K562 (cell line): ENCODE results near the gene CD300LG. TPM values are rescaled to one million over a fixed set of nuclear protein-coding genes. Genes with fewer than 3 reads are reported as not detected.

ENCODE experiments used
- ATAC-seq: fragments of 200-7000 bp; cut with Tn5 transposase; 3 replicates; pipeline ENCODE4 v1.9.1; 2020; ENCODE audit warnings: moderate library complexity
- BruUV-seq: library from RNA; stranded (reverse); fragments of 400-500 nt; replicated peaks from 2 replicates; lab custom pipeline; 2021; lab: Mats Ljungman, UMichigan
- CTCF ChIA-PET: fragments of 300-600 bp; formaldehyde crosslinking; extraction: SDS; loops from one replicate; lab custom pipeline; 2021; ENCODE audit warnings: low intra/inter-chr PET ratio; lab: Yijun Ruan, JAX
- POLR2A ChIA-PET: fragments of 300-600, 350-650 bp; sonication (Branson Sonifier 250); formaldehyde crosslinking; extraction: SDS; loops from one replicate; lab custom pipeline; 2021; ENCODE audit warnings: antibody characterized with exemption, inconsistent platforms; lab: Yijun Ruan, JAX
- DNase-seq, 4 experiments: peaks; one replicate each; pipeline versions ENCODE4 v3.0.0 to v3.0.0-alpha.2; 2011 to 2018; ENCODE audit warnings: low spot score in 3 of 4, mixed read lengths in 3 of 4; ENCODE audit errors: extremely low read depth in 1 of 4
- FAIRE-seq: peaks from 2 replicates; lab custom pipeline; 2011; peaks lifted over from hg19 to GRCh38; lab: Jason Lieb, UNC
- H2AFZ ChIP-seq: 2 replicates; pipeline ENCODE4 v1.6.0; 2011; ENCODE audit warnings: low read depth, low read length, control low read depth, inconsistent platforms
- H3K27ac ChIP-seq: fragments of 200-600 bp; 3 replicates; pipeline ENCODE4 v1.8.0; 2011; ENCODE audit warnings: low read depth, mild to moderate bottlenecking, control low read depth, inconsistent platforms, low read length, moderate library complexity, mixed read lengths; ENCODE audit errors: extremely low read depth
- H3K27me3 ChIP-seq, 2 experiments: fragments of 300-600 bp in 1 of 2; 2 replicates in 1 of 2; 3 replicates in 1 of 2; pipeline versions ENCODE4 v1.6.0 to v1.8.0; 2011; ENCODE audit warnings: inconsistent platforms in 2 of 2, low read length in 2 of 2, mild to moderate bottlenecking in 1 of 2, mixed read lengths in 1 of 2, moderate library complexity in 1 of 2; ENCODE audit not compliant: control insufficient read depth in 2 of 2, insufficient read depth in 2 of 2
- H3K36me3 ChIP-seq: fragments of 300-600 bp; 3 replicates; pipeline ENCODE4 v1.8.0; 2011; ENCODE audit warnings: mild to moderate bottlenecking, low read length, inconsistent platforms; ENCODE audit not compliant: control insufficient read depth, insufficient read depth
- H3K4me1 ChIP-seq, 2 experiments: fragments of 200-600 bp in 1 of 2; replicated peaks in 1 of 2; 2 replicates in 1 of 2; 3 replicates in 1 of 2; pipeline versions ENCODE4 v1.5.1 to v1.8.0; 2011; ENCODE audit warnings: inconsistent platforms in 2 of 2, low read length in 2 of 2, mild to moderate bottlenecking in 1 of 2, mixed read lengths in 1 of 2, moderate library complexity in 1 of 2; ENCODE audit not compliant: control insufficient read depth in 2 of 2, insufficient read depth in 2 of 2
- H3K4me2 ChIP-seq: 2 replicates; pipeline ENCODE4 v1.6.1; 2011; ENCODE audit warnings: low read length, control low read depth, inconsistent platforms, mixed read lengths; ENCODE audit not compliant: insufficient read depth
- H3K4me3 ChIP-seq: fragments of 200-600 bp; sonication (generic), shearing (Covaris generic); 2 replicates; pipeline ENCODE4 v1.5.1; 2016; ENCODE audit warnings: control low read depth, inconsistent platforms
- H3K79me2 ChIP-seq: fragments of 200-600 bp; 3 replicates; pipeline ENCODE4 v1.8.0; 2011; ENCODE audit warnings: low read length, inconsistent platforms; ENCODE audit not compliant: control insufficient read depth, insufficient read depth
- H3K9ac ChIP-seq, 2 experiments: 2 replicates each; pipeline versions ENCODE4 v1.6.0 to v1.6.1; 2011; ENCODE audit warnings: low read depth in 2 of 2, low read length in 2 of 2, control low read depth in 1 of 2, inconsistent platforms in 1 of 2, mild to moderate bottlenecking in 1 of 2, mixed read lengths in 1 of 2; ENCODE audit not compliant: insufficient read depth in 1 of 2
- H3K9me1 ChIP-seq: one replicate; pipeline ENCODE4 v1.6.0; 2011; ENCODE audit warnings: inconsistent platforms, mild to moderate bottlenecking, low read length, moderate library complexity; ENCODE audit not compliant: control insufficient read depth, insufficient read depth
- H3K9me3 ChIP-seq: replicated peaks from 2 replicates; pipeline ENCODE4 v1.5.1; 2011; ENCODE audit warnings: low read depth, low read length, inconsistent platforms; ENCODE audit not compliant: control insufficient read depth, insufficient read depth
- H4K20me1 ChIP-seq: replicated peaks from 2 replicates; pipeline ENCODE4 v1.6.1; 2011; ENCODE audit warnings: low read length, inconsistent platforms, mixed read lengths; ENCODE audit not compliant: control insufficient read depth, insufficient read depth
- FOXP1 ChIP-seq: sonication (generic); formaldehyde crosslinking; IDR thresholded peaks from 2 replicates; pipeline ENCODE4 v1.8.0; 2022; ENCODE audit warnings: mild to moderate bottlenecking, missing genetic modification reagents
- HDAC1 ChIP-seq, 2 experiments: fragments of 450-650 bp; IDR thresholded peaks; 2 replicates each; pipeline ENCODE4 v1.6.1; 2016 to 2017; ENCODE audit warnings: inconsistent platforms in 1 of 2, mild to moderate bottlenecking in 1 of 2, moderate library complexity in 1 of 2
- HNRNPLL ChIP-seq: fragments of 200-400 bp; formaldehyde crosslinking; IDR thresholded peaks from 2 replicates; pipeline ENCODE4 v1.6.1; 2017; ENCODE audit warnings: low read length, low read depth, mild to moderate bottlenecking; ENCODE audit not compliant: poor library complexity, severe bottlenecking
- NFATC3 ChIP-seq: fragments of 450-650 bp; IDR thresholded peaks from 2 replicates; pipeline ENCODE4 v1.6.1; 2017; ENCODE audit warnings: mild to moderate bottlenecking
- PHF8 ChIP-seq: fragments of 200-600 bp; sonication (generic); IDR thresholded peaks from 2 replicates; pipeline ENCODE4 v1.6.1; 2012; ENCODE audit warnings: mixed run types, mild to moderate bottlenecking, inconsistent platforms, low read length, moderate library complexity, borderline replicate concordance
- SAFB2 ChIP-seq: fragments of 200-400 bp; formaldehyde crosslinking; IDR thresholded peaks from 2 replicates; pipeline ENCODE4 v1.6.1; 2018; ENCODE audit warnings: borderline replicate concordance, low read length, low read depth, moderate library complexity; ENCODE audit not compliant: severe bottlenecking
- SRSF1 ChIP-seq: fragments of 200-400 bp; formaldehyde crosslinking; IDR thresholded peaks from 2 replicates; pipeline ENCODE4 v1.6.1; 2017; ENCODE audit warnings: mild to moderate bottlenecking, low read depth, low read length, moderate library complexity
- SRSF7 ChIP-seq: fragments of 200-400 bp; formaldehyde crosslinking; optimal IDR thresholded peaks from 2 replicates; pipeline ENCODE3; 2017; ENCODE audit warnings: mild to moderate bottlenecking, low read depth, low read length
- TOE1 ChIP-seq, 2 experiments: fragments of 450-650 bp in 1 of 2; sonication (generic) in 1 of 2; formaldehyde crosslinking in 1 of 2; IDR thresholded peaks; 2 replicates each; pipeline versions ENCODE4 v1.7.1 to v1.8.0; 2016 to 2022; ENCODE audit warnings: borderline replicate concordance in 2 of 2, mild to moderate bottlenecking in 2 of 2, antibody characterized with exemption in 1 of 2, inconsistent platforms in 1 of 2, low read depth in 1 of 2, missing genetic modification reagents in 1 of 2, moderate library complexity in 1 of 2
- ZNF77 ChIP-seq: fragments of 250-450 bp; sonication (Bioruptor Pico); IDR thresholded peaks from 2 replicates; pipeline ENCODE4 v1.5.0; 2020
- WGBS: fragments of 100-300 bp; shearing (Covaris generic); methylation state at CpG from one replicate; pipeline ENCODE4 v1.1.6; 2016; ENCODE audit warnings: low coverage, mixed read lengths; ENCODE audit not compliant: insufficient coverage; ENCODE audit errors: missing lambda C conversion rate; 5-methylcytosine and 5-hydroxymethylcytosine counted together
- in situ Hi-C: fragments of 300-500 bp; cut with MboI; formaldehyde crosslinking; loops from 4 replicates; pipeline ENCODE4 v1.15.0; 2018; ENCODE audit warnings: inconsistent platforms, mixed read lengths
- intact Hi-C: fragments of 100-400 bp; cut with micrococcal nuclease; formaldehyde crosslinking; loops from 2 replicates; pipeline ENCODE4 v1.14.2; 2022
- polyA plus RNA-seq, 8 experiments: library from polyadenylated mRNA; depleted of rRNA in 4 of 8; stranded (reverse) in 5 of 8; unstranded in 3 of 8; fragments of >200 nt; fragmentation: Nextera tagmentation in 2 of 8; fragmentation: Illumina TruSeq in 1 of 8; extraction: Ambion mirVana in 2 of 8; extraction: Trizol in 1 of 8; gene quantifications; 2 replicates each; pipeline versions ENCODE4 v1.2.1 to v1.2.3, GENCODE V29; 2011 to 2014; ENCODE audit warnings: inconsistent platforms in 1 of 8, missing spikeins in 1 of 8
- total RNA-seq, 7 experiments: library from RNA; depleted of rRNA in 6 of 7; stranded (reverse); fragments of >200 nt in 6 of 7; fragmentation: Illumina TruSeq in 2 of 7; extraction: Trizol in 2 of 7; gene quantifications; 2 replicates each; pipeline versions ENCODE4 v1.2.1 to v1.2.3, GENCODE V29; 2011 to 2021; ENCODE audit warnings: low replicate concordance in 1 of 7
- TF ChIP-seq, protein P1 (sequence below): sonication (generic); formaldehyde crosslinking; IDR thresholded peaks from 2 replicates; pipeline ENCODE4 v1.8.0; 2022; ENCODE audit warnings: mild to moderate bottlenecking, missing genetic modification reagents

CD300LG gene
- total and polyA plus RNA-seq, 9 of the 15 experiments (the other 6 are each of a cell fraction or from before 2014, with no cell fraction given), result not detected

DNA sequence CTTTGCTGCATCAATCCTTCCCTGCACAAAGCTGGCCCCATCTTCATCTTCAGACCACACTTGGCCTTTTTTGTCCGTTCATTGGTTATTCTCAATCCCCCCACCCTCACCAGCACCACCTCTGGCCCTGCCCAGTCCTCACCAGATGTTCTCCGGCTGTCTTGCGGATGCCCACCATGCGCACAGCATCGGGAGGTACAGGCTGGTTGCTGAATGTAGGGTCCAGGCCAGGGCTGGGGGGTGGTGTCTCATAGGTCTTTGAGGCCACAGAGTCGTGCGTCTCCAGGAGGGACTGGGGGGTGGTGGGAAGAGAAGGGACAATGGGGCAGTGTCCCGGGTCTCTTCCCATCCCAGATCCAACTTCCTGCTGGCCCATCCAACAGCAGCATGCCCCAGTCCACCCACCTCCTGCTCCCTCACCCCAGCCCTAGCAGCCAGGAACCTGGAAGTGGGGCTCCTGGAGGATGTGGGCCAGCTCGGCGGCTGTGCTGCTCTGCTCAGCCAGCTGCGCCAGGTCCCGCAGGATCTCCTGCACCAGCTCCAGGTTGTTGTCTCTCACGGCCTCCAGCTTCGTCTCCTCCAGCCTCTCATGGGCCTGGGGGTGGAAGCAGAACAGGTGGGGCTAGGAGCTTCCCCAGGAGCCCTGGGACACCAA, 35.9 kb downstream of the CD300LG start:
- TF ChIP-seq NFATC3, result no peak
- no peak for TF ChIP-seq HDAC1 (IDR thresholded peaks at IDR 0.05)
- TF ChIP-seq FOXP1 (CRISPR knock-in tag), result no peak
- no peak for TF ChIP-seq ZNF77 (CRISPR knock-in tag)
- TF ChIP-seq TOE1 (IDR thresholded peaks at IDR 0.05; ENCODE audit: borderline replicate concordance), result no peak
- TF ChIP-seq TOE1 (CRISPR knock-in tag; IDR thresholded peaks at IDR 0.05; ENCODE audit: borderline replicate concordance, low read depth), result no peak
- TF ChIP-seq PHF8, result no peak
- no peak for TF ChIP-seq SAFB2
- no peak for TF ChIP-seq SRSF1
- no peak for TF ChIP-seq HNRNPLL
- no peak for TF ChIP-seq SRSF7
- TF ChIP-seq, protein P1, sequence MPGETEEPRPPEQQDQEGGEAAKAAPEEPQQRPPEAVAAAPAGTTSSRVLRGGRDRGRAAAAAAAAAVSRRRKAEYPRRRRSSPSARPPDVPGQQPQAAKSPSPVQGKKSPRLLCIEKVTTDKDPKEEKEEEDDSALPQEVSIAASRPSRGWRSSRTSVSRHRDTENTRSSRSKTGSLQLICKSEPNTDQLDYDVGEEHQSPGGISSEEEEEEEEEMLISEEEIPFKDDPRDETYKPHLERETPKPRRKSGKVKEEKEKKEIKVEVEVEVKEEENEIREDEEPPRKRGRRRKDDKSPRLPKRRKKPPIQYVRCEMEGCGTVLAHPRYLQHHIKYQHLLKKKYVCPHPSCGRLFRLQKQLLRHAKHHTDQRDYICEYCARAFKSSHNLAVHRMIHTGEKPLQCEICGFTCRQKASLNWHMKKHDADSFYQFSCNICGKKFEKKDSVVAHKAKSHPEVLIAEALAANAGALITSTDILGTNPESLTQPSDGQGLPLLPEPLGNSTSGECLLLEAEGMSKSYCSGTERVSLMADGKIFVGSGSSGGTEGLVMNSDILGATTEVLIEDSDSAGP (CRISPR knock-in tag), result no peak
- Histone ChIP-seq H3K4me3 (no peak overlapping the region), H2AFZ (no peak overlapping the region), H3K4me1 (peaks cover 0 to 28% of the 10 kb centered on the region in 2 experiments; a peak in 3 of 5 replicates), H3K27ac (no peak overlapping the region), H3K9ac (no peak overlapping the region), H3K36me3 (no peaks in the 10 kb centered on the region), H3K4me2 (no peak overlapping the region), H3K27me3 (peaks cover 4 to 12% of the 10 kb centered on the region in 2 experiments; a peak in 3 of 5 replicates), H3K79me2 (no peaks in the 10 kb centered on the region), H3K9me1 (no peaks in the 10 kb centered on the region), H3K9me3 (no peaks in the 10 kb centered on the region), H4K20me1 (no peaks in the 10 kb centered on the region; the same call in 1 of the 2 replicates)
- no peak for ATAC-seq
- CTCF ChIA-PET, result no interaction called here
- POLR2A ChIA-PET, result interaction anchor here (0.6 to 1.1 kb wide), 2 partner anchors 9 to 28 kb away, joined by 3 to 4 read pairs; no protein-coding TSS in a partner anchor
- intact Hi-C loops (no loop called here), in situ Hi-C loops (no loop called here)
- FAIRE-seq, result no peak
- BruUV-seq, result no TSS peak
- no peak for DNase-seq
- 17% methylated on average over 14 of the region's 14 CpGs for WGBS
